HUDEP-2 (cell line): ENCODE data around the gene ADGRG3.

Experiments
- DNase-seq, 76 experiments: peaks; one replicate each; lab custom pipeline; 2025; ENCODE audit not compliant: unreplicated experiment in 76 of 76; lab: John Stamatoyannopoulos, UW

The ADGRG3 gene

GRCh38 chr16:57694231-57694724 lies 26.2 kb downstream of the ADGRG3 start:
- no peak for DNase-seq

GRCh38 chr16:57694725-57695679 lies 26.9 kb downstream of the ADGRG3 start, which contains the start of gene DRC7:
TSS of gene DRC7 (plus strand) at chr16:57694806. CDS start at chr16:57697950, 3,144 bp downstream.
- peak in 54 of 76 experiments; percentile 3 to 70 (median 36) for DNase-seq

GRCh38 chr16:57695680-57696069 lies 27.6 kb downstream of the ADGRG3 start:
- DNase-seq = peak in 21 of 76 experiments; percentile 3 to 41 (median 18)

- no peak for DNase-seq
These were observed 28.1 kb downstream of the ADGRG3 start for GRCh38 chr16:57696240-57696639.

GRCh38 chr16:57697896-57698537 lies 29.9 kb downstream of the ADGRG3 start:
- DNase-seq = no peak

GRCh38 chr16:57698812-57699405 lies 30.8 kb downstream of the ADGRG3 start:
- DNase-seq = no peak

GRCh38 chr16:57699481-57699880 lies 31.4 kb downstream of the ADGRG3 start:
- DNase-seq = peak in 1 of 76 experiments; percentile 8

GRCh38 chr16:57699899-57700298 lies 31.8 kb downstream of the ADGRG3 start:
- DNase-seq = peak in 2 of 76 experiments; percentile 15 to 25

- peak in 7 of 76 experiments; percentile 11 to 38 (median 15) for DNase-seq
These were observed 32.9 kb downstream of the ADGRG3 start for GRCh38 chr16:57700781-57701551.

- no peak for DNase-seq
These were observed 33.8 kb downstream of the ADGRG3 start for GRCh38 chr16:57701759-57702371.

- no peak for DNase-seq
These were observed 35.4 kb downstream of the ADGRG3 start for GRCh38 chr16:57703416-57704010.

GRCh38 chr16:57704011-57704904 lies 36.2 kb downstream of the ADGRG3 start:
- DNase-seq = no peak

GRCh38 chr16:57704905-57705852 lies 37.1 kb downstream of the ADGRG3 start:
- no peak for DNase-seq

- no peak for DNase-seq
These were observed 38.6 kb downstream of the ADGRG3 start for GRCh38 chr16:57706717-57707116.

- no peak for DNase-seq
These were observed 39.2 kb downstream of the ADGRG3 start for GRCh38 chr16:57707331-57707730.

- DNase-seq = no peak
These were observed 40.1 kb downstream of the ADGRG3 start for GRCh38 chr16:57708168-57708567.

- no peak for DNase-seq
These were observed 41.6 kb downstream of the ADGRG3 start for GRCh38 chr16:57709663-57710062.
